Pancreas (tissue), 10 donors: ENCODE results near the gene SLC29A3. TPM values are rescaled to one million over a fixed set of nuclear protein-coding genes. Genes with fewer than 3 reads are reported as not detected.

ENCODE experiments used
- ATAC-seq, 4 donors: fragments of 200-7000 bp; cut with Tn5 transposase; one replicate each; pipeline versions ENCODE4 v1.8.0 to v1.9.1; 2020; ENCODE audit warnings: mild to moderate bottlenecking in 4 of 4, moderate library complexity in 4 of 4
- DNase-seq, 6 donors: peaks; one replicate each; pipeline ENCODE4 v3.0.0-alpha.2; 2020
- FAIRE-seq: peaks from 2 replicates; lab custom pipeline; 2012; peaks lifted over from hg19 to GRCh38; lab: Jason Lieb, UNC
- H3K27ac ChIP-seq, 4 donors: fragments of 200-600 bp; sonication (generic); 1 replicate in 3 of 4; 2 replicates in 1 of 4; pipeline versions ENCODE4 v1.5.0 to v1.8.0; 2020
- H3K27me3 ChIP-seq, 4 donors: fragments of 200-600 bp; one replicate each; pipeline ENCODE4 v1.8.0; 2021
- H3K36me3 ChIP-seq, 3 donors: fragments of 200-600 bp; sonication (generic) in 1 of 3; one replicate each; pipeline versions ENCODE4 v1.5.0 to v1.8.0; 2020 to 2021
- H3K4me1 ChIP-seq, 3 donors: fragments of 200-600 bp; one replicate each; pipeline ENCODE4 v1.8.0; 2021
- H3K4me3 ChIP-seq, 4 donors: fragments of 200-600 bp; sonication (generic) in 2 of 4; one replicate each; pipeline versions ENCODE4 v1.5.0 to v1.8.0; 2020 to 2021
- H3K9me3 ChIP-seq, 4 donors: fragments of 200-600 bp; one replicate each; pipeline ENCODE4 v1.8.0; 2021
- WGBS, 2 donors: extraction: QIAGEN DNeasy Blood & Tissue Kit; methylation state at CpG; one replicate each; pipeline ENCODE4 v1.1.7; 2013; 5-methylcytosine and 5-hydroxymethylcytosine counted together
- intact Hi-C, 3 donors: fragments of 100-400 bp; cut with DNase I; formaldehyde crosslinking; loops; one replicate each; pipeline versions ENCODE4 v1.11.1 to v1.14.2; 2022
- polyA plus RNA-seq, 2 donors: library from polyadenylated mRNA; stranded (reverse); fragments of 200-250 nt; gene quantifications; one replicate each; pipeline ENCODE4 v1.2.3, GENCODE V29; 2013
- total RNA-seq, 6 donors: library from RNA; stranded (reverse); fragmentation: NEBNext Ultra II Directional in 4 of 6; extraction: Animal tissue kit (Norgen Biotek cat#: 25700) in 4 of 6; gene quantifications; one replicate each; pipeline versions ENCODE4 v1.2.1 to v1.2.4, GENCODE V29; 2021 to 2023
- TF ChIP-seq, protein P1 (sequence below), 4 donors: fragments of 200-600 bp; sonication (generic) in 3 of 4; IDR thresholded peaks; one replicate each; pipeline versions ENCODE4 v1.5.0 to v1.8.0; 2021; ENCODE audit warnings: antibody characterized with exemption in 4 of 4
- donor health status: healthy with polysubstance abuse.
- donor health status: DM: no; HTN: no; CAD: no; lungs with moderate emphysema.
- donor health status: DM: no; HTN: no; CAD: no.
- donor health status: control.
- donor health status: control.
- donor health status: Bipolar disorder and iron deficiency.
- donor health status: DM: yes; HTN: yes; CAD: no.
- donor health status: DM: no; HTN: no; CAD: no.
- donor health status: DM: no; HTN: no; CAD: no.
- donor health status: DM: yes; HTN: yes; CAD: no.

Gene SLC29A3
- total and polyA plus RNA-seq, 8 donors, result 2.2 to 7.0 (median 3.2) TPM

- no peaks in the 10 kb centered on the region for H3K9me3 ChIP-seq
- TF ChIP-seq, protein P1, sequence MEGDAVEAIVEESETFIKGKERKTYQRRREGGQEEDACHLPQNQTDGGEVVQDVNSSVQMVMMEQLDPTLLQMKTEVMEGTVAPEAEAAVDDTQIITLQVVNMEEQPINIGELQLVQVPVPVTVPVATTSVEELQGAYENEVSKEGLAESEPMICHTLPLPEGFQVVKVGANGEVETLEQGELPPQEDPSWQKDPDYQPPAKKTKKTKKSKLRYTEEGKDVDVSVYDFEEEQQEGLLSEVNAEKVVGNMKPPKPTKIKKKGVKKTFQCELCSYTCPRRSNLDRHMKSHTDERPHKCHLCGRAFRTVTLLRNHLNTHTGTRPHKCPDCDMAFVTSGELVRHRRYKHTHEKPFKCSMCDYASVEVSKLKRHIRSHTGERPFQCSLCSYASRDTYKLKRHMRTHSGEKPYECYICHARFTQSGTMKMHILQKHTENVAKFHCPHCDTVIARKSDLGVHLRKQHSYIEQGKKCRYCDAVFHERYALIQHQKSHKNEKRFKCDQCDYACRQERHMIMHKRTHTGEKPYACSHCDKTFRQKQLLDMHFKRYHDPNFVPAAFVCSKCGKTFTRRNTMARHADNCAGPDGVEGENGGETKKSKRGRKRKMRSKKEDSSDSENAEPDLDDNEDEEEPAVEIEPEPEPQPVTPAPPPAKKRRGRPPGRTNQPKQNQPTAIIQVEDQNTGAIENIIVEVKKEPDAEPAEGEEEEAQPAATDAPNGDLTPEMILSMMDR (IDR thresholded peaks at IDR 0.05), result no peak
- WGBS, 2 donors, result 58 to 60% methylated on average over 3 to 4 of the region's 4 CpGs
- no peaks in the 10 kb centered on the region for H3K36me3 ChIP-seq
- intact Hi-C loops, result loop anchor here in 1 of 3 donors (10.0 kb wide), 1 partner anchor 402 kb away; no protein-coding TSS in a partner anchor
- no peak overlapping the region for H3K27ac ChIP-seq
- H3K27me3 ChIP-seq, result no peaks in the 10 kb centered on the region
- ATAC-seq (no peak), DNase-seq (peak in 1 of 6 donors; percentile 73), FAIRE-seq (no peak)
- H3K4me3 ChIP-seq, result no peak overlapping the region
- H3K4me1 ChIP-seq, result no peaks in the 10 kb centered on the region
Measured at GRCh38 chr10:71302451-71302850, 16.6 kb upstream of the SLC29A3 start.

- DNase-seq (peak in 1 of 6 donors; percentile 17), FAIRE-seq (no peak), ATAC-seq (peak; percentile 53 to 75 (median 63))
- intact Hi-C loops, result loop anchor here in 1 of 3 donors (10.0 kb wide), 1 partner anchor 402 kb away; no protein-coding TSS in a partner anchor
- Histone ChIP-seq H3K27ac (no peak overlapping the region), H3K9me3 (no peaks in the 10 kb centered on the region), H3K4me1 (no peaks in the 10 kb centered on the region), H3K27me3 (no peaks in the 10 kb centered on the region), H3K36me3 (no peaks in the 10 kb centered on the region), H3K4me3 (no peak overlapping the region)
- TF ChIP-seq, protein P1 (IDR thresholded peaks at IDR 0.05), result peak; percentile 10 to 27 (median 24)
- WGBS, 2 donors, result 46 to 48% methylated on average over 8 of the region's 8 CpGs
Measured at GRCh38 chr10:71302874-71303568, 16.0 kb upstream of the SLC29A3 start.

GRCh38 chr10:71303569-71303907 lies 15.5 kb upstream of the SLC29A3 start:
- no peak for DNase-seq
- H3K36me3 ChIP-seq, result no peaks in the 10 kb centered on the region
- 41 to 55% methylated on average over 1 of the region's 1 CpG for WGBS, 2 donors
- no peaks in the 10 kb centered on the region for H3K9me3 ChIP-seq
- FAIRE-seq, result no peak
- intact Hi-C loops, result loop anchor here in 1 of 3 donors (10.0 kb wide), 1 partner anchor 401 kb away; no protein-coding TSS in a partner anchor
- no peak overlapping the region for H3K4me3 ChIP-seq
- no peaks in the 10 kb centered on the region for H3K4me1 ChIP-seq
- H3K27ac ChIP-seq, result no peak overlapping the region
- ATAC-seq, result no peak
- no peaks in the 10 kb centered on the region for H3K27me3 ChIP-seq
- TF ChIP-seq, protein P1 (IDR thresholded peaks at IDR 0.05), result peak in 1 of 4 donors; percentile 4

- Histone ChIP-seq H3K4me3 (no peak overlapping the region), H3K36me3 (no peaks in the 10 kb centered on the region), H3K9me3 (no peaks in the 10 kb centered on the region), H3K27ac (no peak overlapping the region), H3K27me3 (no peaks in the 10 kb centered on the region), H3K4me1 (no peaks in the 10 kb centered on the region)
- ATAC-seq, result no peak
- 53 to 60% methylated on average over 6 of the region's 6 CpGs for WGBS, 2 donors
- intact Hi-C loops, result loop anchor here in 1 of 3 donors (10.0 kb wide), 1 partner anchor 400 kb away; no protein-coding TSS in a partner anchor
- TF ChIP-seq, protein P1 (IDR thresholded peaks at IDR 0.05), result no peak
- no peak for FAIRE-seq
- no peak for DNase-seq
Measured at GRCh38 chr10:71304914-71305313, 14.1 kb upstream of the SLC29A3 start.

- TF ChIP-seq, protein P1 (IDR thresholded peaks at IDR 0.05), result no peak
- intact Hi-C loops, result loop anchor here in 1 of 3 donors (10.0 kb wide), 1 partner anchor 398 kb away; no protein-coding TSS in a partner anchor
- no peak overlapping the region for H3K27ac ChIP-seq
- 78 to 80% methylated on average over 3 of the region's 3 CpGs for WGBS, 2 donors
- no peak for FAIRE-seq
- no peak overlapping the region for H3K4me3 ChIP-seq
- no peaks in the 10 kb centered on the region for H3K27me3 ChIP-seq
- H3K9me3 ChIP-seq, result no peaks in the 10 kb centered on the region
- H3K36me3 ChIP-seq, result no peaks in the 10 kb centered on the region
- ATAC-seq, result no peak
- H3K4me1 ChIP-seq, result no peaks in the 10 kb centered on the region
- DNase-seq, result no peak
Measured at GRCh38 chr10:71306979-71307378, 12.1 kb upstream of the SLC29A3 start.
